D341Med (cell line): ENCODE data around the gene EXOC6B.

Experiments used
- DNase-seq: peaks from one replicate; pipeline ENCODE4 v3.0.0; 2012; ENCODE audit warnings: low spot score

The EXOC6B gene

DNA sequence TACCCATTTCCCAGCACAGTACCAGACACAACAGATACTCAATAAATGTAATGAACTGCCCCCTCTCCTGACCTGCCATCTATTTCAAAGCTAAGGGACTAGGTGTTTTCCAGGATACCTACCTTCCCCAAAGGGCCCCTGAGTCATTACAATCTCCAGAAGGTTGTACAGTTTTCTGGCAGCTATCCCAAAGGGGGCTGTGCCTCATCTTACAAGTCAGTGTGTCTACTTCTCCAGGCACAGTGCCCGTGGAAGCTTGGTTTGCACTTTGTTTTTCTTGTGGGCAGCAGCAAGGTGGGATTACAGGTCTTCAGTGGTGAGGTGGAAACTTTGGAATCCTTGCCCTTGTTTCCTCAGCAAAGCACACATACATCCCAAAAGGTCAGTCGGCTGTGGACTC lies 615.4 kb downstream of the EXOC6B start:
- no peak for DNase-seq

DNA sequence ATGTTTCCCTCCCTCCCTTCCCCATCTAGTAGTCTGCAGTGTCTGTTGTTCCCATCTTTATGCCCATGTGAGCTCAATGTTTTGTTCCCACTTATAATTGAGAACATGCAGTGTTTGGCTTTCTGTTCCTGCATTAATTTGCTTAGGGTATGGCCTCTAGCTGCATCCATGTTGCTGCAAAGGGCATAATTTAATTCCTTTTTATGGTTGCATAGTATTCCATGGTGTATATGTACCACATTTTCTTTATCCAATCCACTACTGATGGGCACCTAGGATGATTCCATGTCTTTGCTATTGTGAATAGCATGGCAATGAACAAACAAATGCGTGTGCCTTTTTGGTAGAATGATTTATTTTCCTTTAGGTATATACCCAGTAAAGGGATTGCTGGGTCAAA lies 617.6 kb downstream of the EXOC6B start:
- no peak for DNase-seq

DNA sequence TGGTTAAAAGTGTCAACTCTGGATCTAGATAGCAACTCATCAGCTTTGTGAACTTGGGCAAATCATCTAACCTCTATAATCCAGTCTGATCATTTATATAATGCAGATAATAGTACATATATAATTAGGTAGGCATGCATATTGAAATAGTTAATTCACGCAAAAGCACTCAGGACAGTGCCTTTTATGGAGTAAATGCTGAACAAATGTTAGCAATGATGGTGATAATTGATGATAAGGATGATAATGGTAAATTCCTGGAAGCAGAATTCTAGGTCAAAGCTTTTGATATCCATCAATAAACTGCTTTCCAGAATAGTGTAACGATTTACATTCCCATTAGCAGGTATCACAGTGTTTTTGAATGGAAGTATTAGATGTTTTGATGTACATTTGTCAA lies 618.5 kb downstream of the EXOC6B start:
- DNase-seq, result no peak

DNA sequence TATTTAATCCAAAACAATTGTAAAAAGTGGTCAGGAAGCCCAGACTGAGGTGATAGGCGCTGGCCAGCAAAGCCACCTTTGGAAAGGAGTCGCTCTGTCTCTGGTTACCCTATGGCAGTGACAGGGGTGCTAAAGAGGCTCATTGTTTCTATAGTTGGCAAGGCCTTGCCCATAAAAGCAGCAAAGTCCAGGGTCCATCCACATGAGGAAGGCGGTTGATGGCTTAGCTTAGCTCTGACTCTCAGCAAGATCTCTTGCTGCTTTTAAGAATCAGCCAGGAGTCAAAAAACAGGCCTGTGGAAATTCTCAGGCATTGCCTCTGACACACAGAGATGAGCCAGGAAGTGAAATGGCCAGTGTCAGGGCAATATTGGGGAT lies 620.3 kb downstream of the EXOC6B start:
- DNase-seq, result no peak

DNA sequence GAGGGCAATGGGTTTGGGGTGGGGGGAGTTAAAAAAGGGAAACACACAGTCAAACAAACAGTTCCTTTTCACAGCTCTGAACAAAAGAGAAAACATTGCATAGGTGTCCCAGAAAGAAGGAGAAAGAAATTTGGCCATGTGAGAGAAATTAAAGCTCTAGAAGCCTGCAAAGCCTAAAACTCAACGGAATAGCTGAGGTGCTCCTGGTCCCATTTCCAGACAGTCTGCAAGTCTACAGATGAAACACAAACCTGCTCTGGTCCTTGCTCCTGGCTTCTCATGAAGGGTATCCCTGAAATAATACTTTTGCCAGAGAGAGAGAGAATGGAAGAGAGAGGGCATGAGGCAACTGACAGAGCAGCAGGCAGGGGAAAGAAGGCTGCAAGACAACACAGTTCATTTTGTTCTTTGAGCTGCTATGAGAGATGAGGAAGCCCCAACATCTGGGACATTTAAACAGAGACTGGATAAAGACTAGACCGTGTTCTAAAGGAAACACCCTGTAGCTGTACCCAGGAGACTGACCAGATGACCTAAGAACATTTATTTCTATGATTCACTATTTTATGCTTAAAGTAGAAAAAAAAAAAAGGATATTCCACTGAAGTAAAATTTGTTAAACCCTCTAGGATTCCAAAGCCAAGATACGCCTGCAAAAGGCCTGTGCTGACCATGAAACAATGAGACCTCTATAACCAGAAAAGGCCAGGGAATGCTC lies 620.9 kb downstream of the EXOC6B start:
- no peak for DNase-seq

DNA sequence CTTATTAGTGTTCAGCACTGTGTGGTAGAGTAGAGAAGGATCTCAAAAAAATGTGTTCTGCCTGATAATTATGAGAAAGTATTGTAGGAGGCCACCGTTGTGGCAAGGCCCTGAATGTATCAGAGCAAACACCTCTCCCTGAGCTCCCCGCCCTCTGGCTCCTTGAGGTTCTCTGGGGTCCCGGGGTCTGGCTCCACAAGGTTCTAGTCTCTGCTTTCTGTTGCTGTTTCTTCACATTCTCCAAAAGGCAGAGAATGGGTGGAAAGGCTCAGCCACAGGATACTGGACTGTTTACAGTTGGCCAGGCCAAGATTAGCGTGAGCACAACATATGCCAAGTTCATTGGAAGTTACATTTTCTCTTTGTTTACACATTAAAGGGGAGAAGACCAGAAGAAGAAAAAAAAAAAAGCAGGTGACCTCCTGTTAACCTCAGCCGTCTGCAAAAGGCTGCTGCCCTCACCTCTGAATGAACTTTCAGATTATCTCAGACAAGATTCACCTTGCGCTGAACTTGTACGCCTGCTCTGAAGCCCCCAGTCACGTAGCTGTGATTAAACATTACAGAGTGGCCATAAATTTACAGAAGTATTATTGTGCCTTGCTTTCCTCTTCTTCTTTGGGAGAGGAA lies 621.6 kb downstream of the EXOC6B start:
- no peak for DNase-seq

DNA sequence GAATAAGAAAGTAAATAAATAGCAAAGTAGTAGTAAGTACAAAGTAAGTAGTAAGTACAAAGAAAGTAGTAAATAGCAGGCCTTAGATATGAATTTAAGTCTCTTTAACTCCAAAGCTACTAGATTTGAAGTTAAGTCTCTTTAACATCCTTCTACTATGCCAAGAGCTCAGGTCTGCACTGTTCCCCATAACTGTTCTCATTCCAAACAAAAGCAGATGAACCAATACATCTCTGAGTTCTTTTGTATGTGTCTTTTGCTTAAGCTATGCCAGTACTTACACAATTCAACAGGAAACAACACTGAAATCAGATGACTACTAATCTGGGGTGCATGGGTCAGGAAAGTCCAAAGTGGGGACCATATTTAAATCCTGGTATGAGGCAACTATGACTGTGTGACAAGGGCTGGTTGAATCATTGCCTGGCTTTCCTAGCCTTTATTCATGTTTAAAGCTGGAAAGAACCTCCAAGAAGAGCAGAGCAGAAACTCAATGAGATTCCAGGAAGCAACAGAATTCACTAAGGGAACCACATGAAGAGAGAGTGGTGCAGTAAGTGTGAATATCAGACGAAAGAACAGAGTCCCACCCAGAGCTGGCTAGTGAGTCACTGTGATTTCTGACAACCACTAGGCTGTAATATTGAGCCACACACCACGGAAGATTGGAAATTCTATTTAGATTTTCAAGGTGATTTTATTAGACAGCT lies 627.1 kb downstream of the EXOC6B start:
- no peak for DNase-seq

DNA sequence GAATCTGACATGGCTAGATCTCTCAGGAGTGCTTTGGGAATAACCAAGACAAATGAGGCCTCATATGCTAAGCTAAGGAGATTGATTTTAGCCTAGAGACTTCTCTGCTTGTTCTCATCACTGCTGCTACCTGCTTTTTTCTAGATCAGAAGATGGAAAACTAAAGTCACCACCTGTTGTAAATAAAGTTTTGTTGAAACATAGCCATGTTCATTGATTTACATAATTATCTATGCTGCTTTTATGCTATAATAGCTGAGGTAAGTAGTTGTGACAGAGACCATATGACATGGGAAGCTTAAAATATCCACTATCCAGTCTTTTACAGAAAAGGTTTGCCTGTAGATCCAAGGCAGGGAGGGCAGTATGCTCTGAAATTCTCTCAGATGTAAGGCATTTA lies 632.1 kb downstream of the EXOC6B start:
- DNase-seq, result no peak

DNA sequence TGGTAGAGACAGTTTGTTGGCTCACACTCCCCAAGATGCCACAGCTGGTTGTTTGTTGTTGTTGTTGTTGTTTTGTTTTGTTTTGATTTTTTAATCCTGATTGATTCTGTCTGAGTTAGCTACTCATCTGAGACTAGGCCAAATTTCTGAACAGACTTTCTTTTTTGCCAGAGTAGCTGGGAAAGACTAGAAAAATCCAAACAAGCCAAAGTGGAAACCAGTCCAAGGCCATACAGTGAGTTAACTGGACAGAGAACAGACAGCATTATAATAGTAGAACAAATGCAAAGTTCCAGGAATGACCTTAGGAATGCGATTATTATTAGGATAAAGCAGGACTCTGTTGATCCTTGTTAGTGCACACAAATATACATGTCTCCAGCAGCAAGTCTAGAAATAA lies 634.4 kb downstream of the EXOC6B start:
- DNase-seq, result no peak

DNA sequence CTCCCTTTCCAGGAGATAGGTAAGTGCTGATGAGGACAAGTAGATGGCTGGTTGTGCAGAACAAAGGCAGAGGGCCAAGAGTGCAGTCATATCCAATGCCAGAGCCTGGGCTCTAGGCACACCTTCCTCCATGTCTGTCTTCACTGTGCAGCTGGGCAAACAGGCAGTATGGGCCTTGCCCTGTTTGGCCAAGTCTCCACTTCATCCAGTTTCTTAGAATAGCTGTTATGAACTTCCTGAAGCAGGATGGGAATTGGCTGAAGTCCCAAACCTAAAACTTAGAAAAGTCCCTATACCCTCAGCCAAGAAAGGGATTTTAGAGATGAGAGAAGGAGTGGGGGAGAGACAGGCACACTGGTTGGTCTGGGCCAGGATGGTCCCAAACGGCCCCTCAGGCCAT lies 640.6 kb downstream of the EXOC6B start:
- DNase-seq, result no peak

DNA sequence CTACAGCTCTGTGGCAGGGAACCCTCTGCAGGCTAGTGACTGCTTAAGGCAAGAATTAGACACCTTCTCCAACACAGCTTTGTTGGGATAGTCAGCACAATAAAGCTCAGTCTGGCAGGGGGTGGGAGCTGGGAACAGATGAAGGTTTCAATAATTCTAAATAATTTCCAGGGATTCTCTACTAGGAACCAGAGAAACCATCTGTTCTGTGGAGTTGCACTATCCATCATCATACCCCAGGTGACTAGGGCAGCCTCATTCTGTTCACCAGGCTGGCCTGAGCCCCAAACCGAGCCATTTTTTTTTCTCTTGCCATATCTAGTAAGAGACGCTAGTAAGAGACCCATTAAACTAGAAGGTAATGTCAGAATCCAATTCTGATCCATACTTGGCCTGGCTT lies 642.4 kb downstream of the EXOC6B start:
- no peak for DNase-seq

DNA sequence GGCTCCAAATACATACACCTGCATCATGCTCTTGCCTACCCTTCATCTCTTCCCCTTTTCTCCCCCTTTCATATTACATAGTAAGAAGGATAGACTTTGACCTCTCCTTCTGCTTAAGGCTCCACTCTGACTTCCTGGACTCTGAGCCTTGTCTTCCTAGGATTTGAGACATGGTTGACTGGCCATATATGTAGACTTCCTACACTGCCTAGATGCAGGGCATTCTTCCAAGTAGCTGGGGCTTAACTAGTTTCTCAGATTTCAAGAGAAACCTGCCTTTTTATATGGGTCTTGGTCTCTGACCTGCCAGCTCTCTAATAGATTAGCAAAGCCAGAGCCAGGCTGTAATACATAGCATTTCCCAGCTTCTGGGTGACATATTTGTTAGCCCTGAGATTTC lies 642.8 kb downstream of the EXOC6B start:
- DNase-seq, result no peak

DNA sequence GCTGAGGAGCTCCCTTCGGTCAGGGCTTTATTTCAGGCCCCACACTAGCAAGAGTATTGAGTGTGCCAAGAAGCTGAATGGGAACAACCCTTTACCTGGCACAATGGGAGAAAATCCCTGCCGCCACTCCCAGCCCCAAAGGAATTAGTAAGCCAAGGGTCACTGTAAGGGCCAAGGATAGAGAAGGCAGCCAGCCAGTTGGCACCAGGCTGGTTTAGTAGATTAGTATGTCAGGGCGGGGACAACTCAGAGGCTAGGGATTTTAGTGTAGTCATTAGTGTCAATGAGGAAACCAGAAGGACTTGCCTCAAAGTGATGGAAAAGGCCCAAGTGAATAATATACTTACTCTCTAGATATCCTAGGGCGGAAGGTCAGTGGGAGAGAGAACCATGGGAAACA lies 643.3 kb downstream of the EXOC6B start:
- no peak for DNase-seq

DNA sequence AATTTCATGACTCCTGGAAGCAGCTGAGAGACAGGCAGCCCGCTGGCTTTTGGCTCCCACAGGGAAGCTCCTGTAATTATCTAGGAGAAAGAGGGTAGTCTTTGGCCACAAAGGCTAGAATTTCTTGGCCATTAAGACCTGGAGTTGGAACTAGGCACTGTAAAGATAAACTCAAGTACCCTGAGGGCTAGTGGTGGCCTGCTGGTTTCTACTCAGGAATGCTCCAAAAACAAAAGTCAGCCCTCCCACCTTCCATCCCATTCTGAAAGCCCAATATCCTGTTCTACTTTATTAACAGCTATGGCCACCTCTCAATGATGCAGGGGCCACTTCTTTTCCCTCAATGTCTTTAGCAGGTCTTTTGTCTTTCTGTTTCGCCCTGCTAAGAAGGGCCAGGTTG lies 644.2 kb downstream of the EXOC6B start:
- no peak for DNase-seq

DNA sequence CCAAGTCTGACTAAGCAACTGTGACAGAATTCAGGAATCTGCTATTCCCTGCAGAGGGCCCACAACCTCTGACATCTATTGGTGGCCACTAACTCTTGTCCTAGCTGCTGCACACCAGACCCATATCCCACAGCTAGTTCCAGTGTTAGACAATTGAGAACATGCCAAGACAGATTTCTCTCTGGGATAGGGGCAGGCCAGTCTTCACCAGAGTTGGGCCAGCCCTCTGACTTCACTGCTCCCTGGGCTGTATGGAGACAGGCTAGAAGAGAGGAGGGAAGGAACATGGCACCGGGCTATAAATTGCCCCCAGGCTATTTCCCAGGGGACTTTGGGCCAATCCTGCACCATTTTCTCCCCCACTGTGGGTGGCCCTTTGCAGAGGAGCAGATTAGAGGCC lies 645.5 kb downstream of the EXOC6B start:
- DNase-seq, result no peak

DNA sequence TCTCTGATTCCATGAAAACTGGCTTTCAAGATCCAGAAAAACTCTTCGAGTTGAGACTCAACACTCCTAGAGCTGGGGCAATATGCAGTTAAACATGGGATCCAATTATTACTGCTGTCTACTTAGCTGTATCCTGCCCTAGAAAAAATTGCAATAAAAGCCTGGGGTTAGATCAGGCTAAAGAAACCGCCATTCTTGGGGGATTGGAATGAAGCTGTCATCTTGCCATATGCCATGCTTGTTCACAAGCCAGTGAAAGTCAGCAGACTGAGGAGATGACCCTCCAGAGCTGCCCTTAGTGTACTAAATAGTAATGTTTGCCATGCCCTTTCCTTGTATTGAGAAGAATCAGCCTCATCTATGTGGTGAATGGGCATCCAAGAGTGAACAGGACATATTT lies 647.3 kb downstream of the EXOC6B start:
- DNase-seq, result no peak

DNA sequence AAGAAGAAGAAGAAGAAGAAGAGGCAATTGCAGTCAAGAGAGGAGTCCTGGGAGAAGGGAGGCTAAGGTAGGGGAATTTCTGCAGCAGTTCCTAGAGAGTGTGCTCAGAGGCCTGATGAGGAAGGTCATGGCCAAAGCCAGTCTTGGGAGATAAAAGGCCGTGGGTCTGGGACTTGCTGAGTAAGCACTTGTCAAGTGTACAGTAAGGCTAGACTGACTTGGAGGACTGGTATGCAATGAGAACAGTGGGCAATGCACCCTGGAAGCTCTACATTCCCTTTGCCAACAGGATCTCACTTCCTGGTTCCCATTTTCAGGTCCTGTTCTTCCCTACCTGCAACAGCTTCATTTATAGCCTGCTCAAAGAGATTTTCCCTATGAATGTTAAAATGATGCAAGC lies 649.6 kb downstream of the EXOC6B start:
- no peak for DNase-seq

DNA sequence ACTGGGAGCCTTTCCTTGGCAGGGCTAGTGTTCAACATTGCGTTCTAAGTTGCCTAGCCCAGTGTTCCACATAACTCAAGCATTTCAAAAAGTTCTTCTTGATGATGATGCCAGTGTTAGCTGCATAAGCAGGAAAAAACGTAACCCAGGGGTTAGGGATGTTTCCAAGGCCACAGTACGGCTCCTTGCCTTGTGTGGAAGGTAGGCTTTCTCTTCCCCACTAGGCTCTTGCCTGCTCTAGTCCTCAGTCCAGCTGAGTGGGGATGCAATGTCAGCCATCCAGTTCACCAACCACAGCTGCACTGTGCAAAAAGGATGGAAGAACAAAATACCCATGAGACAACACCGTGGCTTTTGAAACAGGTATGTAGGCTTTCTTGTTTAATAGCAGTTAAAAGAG lies 650.2 kb downstream of the EXOC6B start:
- DNase-seq, result no peak

DNA sequence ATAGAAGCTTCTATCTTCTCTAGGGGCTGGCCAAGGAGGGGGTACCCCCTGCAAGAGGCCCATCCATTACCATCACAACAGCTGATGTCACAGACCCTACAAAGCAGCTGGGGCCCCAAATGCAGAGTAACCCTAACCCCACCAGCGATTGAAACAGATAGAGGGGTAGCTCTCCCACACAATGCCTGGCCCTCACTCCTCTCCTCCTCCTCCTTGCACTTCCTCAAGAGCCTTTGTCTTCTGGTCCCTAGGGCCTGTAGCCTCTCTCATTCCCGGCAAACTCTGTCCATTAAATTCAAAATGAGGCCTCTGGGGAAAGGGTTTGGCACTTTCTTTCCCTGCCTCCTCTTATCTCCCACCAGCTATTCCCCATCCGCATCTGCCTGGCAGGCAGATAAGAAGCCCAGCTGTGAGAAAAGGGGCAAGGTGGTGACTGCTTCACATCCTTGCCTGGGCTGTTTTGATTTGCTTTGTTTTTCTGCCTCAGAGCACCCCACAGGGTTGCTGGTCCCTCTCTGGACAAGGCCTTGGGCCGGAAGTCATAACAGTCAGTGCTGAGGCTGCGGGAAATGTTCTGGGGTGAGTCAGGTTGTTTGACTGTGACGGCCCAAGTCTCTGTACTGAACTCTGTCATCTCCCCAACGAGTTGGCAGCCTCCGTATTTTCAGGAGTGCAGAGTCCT lies 652.1 kb downstream of the EXOC6B start:
- DNase-seq, result no peak

DNA sequence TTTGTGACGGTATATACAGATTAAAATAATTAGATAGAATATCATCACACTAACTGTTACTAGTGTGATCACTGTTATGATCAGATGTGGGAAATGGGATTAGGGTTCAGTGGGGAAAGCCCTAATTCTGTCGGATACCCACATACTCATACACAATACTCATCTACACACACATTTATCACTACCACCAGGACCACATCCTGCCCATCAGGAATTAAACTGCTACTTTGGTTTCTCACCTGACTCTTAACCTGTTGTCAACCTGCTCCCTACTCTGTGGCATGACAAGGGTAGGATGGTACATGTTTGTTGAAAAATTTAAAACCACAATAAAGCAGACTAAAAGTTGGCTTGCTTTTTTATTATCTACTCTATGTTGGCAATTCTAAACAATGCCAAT lies 653.4 kb downstream of the EXOC6B start:
- DNase-seq, result no peak

DNA sequence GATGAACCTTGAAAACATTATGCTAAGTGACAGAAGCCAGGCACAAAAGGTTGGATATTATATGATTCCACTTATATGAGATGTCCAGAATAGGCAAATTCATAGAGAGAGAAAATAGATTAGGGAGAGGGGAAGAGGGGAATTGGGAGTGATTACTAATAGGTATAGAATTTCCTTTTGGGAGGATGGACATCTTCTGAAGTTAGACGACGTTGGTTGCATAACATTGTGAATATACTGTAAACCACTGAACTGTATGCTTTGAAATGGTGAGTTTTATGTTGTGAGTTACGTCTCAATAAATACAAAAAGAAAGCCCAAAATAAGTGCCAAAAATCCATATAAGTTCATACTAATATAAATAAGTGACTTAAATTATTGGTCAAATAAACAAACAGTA lies 659.6 kb downstream of the EXOC6B start:
- no peak for DNase-seq

DNA sequence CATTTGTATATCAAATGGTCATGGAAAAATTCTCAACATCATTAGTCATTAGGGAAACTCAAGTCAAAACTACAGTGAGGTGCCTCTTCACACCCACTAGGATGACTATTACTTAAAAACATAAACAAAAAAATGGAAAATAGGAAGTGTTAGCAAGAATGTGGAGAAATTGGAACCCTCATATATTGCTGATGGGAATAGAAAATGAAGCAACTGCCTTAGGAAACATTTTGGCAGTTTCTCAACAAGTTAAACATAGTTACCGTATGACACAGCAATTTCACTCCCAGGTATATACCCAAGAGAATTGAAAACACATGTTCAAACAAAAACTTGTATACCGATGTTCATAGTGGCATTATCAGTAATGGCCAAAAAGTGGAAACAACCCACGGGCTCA lies 660.0 kb downstream of the EXOC6B start:
- DNase-seq, result no peak

DNA sequence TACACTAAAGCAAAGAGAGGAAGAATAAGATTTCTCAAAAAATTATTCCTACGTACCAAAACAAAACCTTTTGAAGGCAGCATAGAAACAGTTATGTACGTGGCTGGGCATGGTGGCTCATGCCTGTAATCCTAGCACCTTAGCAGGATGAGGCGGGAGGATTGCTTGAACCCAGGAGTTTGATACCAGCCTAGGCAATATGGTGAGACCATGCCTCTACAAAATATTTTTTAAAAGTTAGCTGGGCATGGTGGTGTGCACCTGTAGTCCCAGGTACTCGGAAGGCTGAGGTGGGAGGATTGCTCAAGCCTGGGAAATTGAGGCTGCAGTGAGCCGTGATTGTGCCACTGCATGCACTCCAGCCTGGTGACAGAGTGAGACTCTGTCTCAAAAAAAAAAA lies 663.3 kb downstream of the EXOC6B start:
- DNase-seq, result no peak
